Measurements from ENCODE around the gene ZNF462.

Gene ZNF462

DNA sequence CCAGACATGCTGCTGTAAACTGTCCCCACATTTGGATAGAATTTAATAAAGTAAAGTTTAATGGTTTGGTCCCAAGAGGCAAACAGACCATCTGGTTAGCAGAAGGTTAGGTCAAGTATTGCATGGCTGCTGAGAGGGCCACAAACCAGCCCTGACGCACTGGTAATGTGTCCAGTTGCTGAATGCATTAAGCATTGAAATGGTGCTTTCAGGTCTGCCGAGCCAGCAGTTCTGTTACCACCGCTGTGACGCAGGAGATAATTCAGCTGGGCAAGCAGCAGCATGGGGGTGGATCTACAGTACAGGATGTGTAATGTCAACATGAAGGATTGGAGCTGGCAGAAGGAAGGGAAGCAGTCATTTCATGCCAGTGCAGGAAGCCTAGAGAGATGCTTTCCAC, 16.0 kb downstream of the ZNF462 start:
- peak overlapping the region; percentile 17 for H3K27ac ChIP-seq (ENCODE audit: low read length)
- H3K27me3 ChIP-seq (ENCODE audit: control insufficient read depth, insufficient read depth, low read length), result no peaks in the 10 kb centered on the region
- H3K4me1 ChIP-seq (ENCODE audit: control insufficient read depth, low read depth, low read length), result peaks cover 76% of the 10 kb centered on the region
- no peak overlapping the region for H3K9ac ChIP-seq (ENCODE audit: low read length)
- peak overlapping the region; percentile 49 for H3K4me3 ChIP-seq (ENCODE audit: low read length)
- no peaks in the 10 kb centered on the region for H3K9me3 ChIP-seq (ENCODE audit: control insufficient read depth, low read depth, low read length)
- H3K36me3 ChIP-seq (ENCODE audit: control insufficient read depth, low read depth, low read length), result peaks cover 2% of the 10 kb centered on the region

DNA sequence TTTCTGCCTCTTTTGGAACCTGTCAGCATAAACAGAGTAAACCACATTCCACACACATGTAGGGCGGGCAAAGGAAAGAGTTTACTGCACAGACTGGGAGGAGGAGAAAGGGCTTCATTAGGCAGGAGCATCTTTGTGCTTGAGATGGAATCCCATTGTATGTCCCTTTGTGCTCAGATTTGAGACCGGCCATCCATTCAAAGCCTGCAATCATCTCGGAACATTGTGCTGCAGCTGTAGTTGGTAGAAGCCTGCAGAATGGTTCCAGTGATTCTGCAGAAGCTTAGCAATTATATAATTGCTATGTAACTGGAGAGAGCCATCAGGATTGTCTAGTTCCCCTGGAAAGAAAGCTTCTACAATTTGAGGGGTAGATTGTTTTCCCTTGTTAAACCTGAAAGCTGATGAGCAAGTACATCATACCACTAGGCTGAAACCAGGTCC, 16.5 kb downstream of the ZNF462 start:
- H3K27ac ChIP-seq (ENCODE audit: low read length), result no peak overlapping the region
- peak overlapping the region; percentile 1 for H3K4me3 ChIP-seq (ENCODE audit: low read length)
- H3K9me3 ChIP-seq (ENCODE audit: control insufficient read depth, low read depth, low read length), result no peaks in the 10 kb centered on the region
- H3K27me3 ChIP-seq (ENCODE audit: control insufficient read depth, insufficient read depth, low read length), result no peaks in the 10 kb centered on the region
- peaks cover 1% of the 10 kb centered on the region for H3K36me3 ChIP-seq (ENCODE audit: control insufficient read depth, low read depth, low read length)
- H3K9ac ChIP-seq (ENCODE audit: low read length), result no peak overlapping the region
- H3K4me1 ChIP-seq (ENCODE audit: control insufficient read depth, low read depth, low read length), result peaks cover 75% of the 10 kb centered on the region

DNA sequence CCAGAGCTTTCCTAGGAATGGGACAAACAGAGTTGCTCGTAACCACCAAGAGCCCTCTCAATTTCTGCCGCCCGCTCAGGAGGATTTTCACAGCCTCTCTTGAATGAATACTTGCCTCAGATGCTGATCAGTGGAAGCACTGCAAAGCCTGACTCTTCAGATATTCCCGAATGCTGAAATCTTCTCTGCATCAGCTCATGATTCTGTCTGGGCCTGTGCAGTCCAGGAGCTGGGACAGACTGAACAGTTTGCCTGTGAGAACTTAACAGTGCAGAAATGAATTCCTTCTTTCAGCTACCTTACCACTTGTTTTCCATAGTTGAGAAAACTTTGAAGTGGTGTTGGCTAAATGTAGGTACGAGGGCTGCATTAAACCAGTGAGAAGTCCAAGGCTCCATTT, 17.1 kb downstream of the ZNF462 start:
- H3K9ac ChIP-seq (ENCODE audit: low read length), result no peak overlapping the region
- no peak overlapping the region for H3K27ac ChIP-seq (ENCODE audit: low read length)
- H3K27me3 ChIP-seq (ENCODE audit: control insufficient read depth, insufficient read depth, low read length), result no peaks in the 10 kb centered on the region
- peaks cover 68% of the 10 kb centered on the region for H3K4me1 ChIP-seq (ENCODE audit: control insufficient read depth, low read depth, low read length)
- no peak overlapping the region for H3K4me3 ChIP-seq (ENCODE audit: low read length)
- H3K36me3 ChIP-seq (ENCODE audit: control insufficient read depth, low read depth, low read length), result no peaks in the 10 kb centered on the region
- no peaks in the 10 kb centered on the region for H3K9me3 ChIP-seq (ENCODE audit: control insufficient read depth, low read depth, low read length)

- no peaks in the 10 kb centered on the region for H3K27me3 ChIP-seq (ENCODE audit: control insufficient read depth, insufficient read depth, low read length)
- no peak overlapping the region for H3K4me3 ChIP-seq (ENCODE audit: low read length)
- no peak overlapping the region for H3K27ac ChIP-seq (ENCODE audit: low read length)
- H3K9me3 ChIP-seq (ENCODE audit: control insufficient read depth, low read depth, low read length), result no peaks in the 10 kb centered on the region
- peaks cover 61% of the 10 kb centered on the region for H3K4me1 ChIP-seq (ENCODE audit: control insufficient read depth, low read depth, low read length)
- H3K9ac ChIP-seq (ENCODE audit: low read length), result no peak overlapping the region
- no peaks in the 10 kb centered on the region for H3K36me3 ChIP-seq (ENCODE audit: control insufficient read depth, low read depth, low read length)
Measured at GRCh38 chr9:106880863-106881262, 17.9 kb downstream of the ZNF462 start.

GRCh38 chr9:106883030-106883429, 20.1 kb downstream of the ZNF462 start:
- Histone ChIP-seq H3K27me3 (ENCODE audit: control insufficient read depth, insufficient read depth, low read length) (no peaks in the 10 kb centered on the region), H3K9ac (ENCODE audit: low read length) (no peak overlapping the region), H3K4me3 (ENCODE audit: low read length) (no peak overlapping the region), H3K27ac (ENCODE audit: low read length) (no peak overlapping the region), H3K9me3 (ENCODE audit: control insufficient read depth, low read depth, low read length) (no peaks in the 10 kb centered on the region), H3K4me1 (ENCODE audit: control insufficient read depth, low read depth, low read length) (peaks cover 45% of the 10 kb centered on the region), H3K36me3 (ENCODE audit: control insufficient read depth, low read depth, low read length) (no peaks in the 10 kb centered on the region)

DNA sequence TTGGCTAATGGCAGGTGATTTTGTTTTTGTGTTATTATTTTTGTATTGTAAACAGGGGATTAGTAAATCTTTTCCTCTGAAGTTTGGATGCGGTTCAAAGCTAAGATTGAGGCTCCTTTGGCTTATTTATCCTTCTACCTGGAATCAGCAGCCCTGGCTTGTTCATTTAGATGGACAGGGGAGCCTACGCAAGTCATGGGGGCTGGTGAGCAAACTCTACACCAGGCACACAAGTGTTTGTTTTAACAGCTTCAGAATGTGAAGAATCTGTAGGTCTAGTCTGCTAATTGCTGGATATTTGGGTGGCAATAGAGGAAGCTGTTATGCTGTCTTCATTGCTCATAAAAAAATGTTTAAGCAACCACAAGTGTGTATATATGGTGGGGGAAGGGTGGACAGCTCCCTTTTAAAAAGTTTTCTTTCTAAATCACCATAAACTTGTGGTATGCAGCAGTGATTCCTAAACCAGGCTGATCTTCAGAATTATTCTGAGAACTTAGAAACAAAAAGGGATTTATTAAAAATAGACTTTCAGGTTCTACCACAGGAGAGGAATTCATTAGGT, 20.7 kb downstream of the ZNF462 start:
- Histone ChIP-seq H3K27ac (ENCODE audit: low read length) (no peak overlapping the region), H3K9me3 (ENCODE audit: control insufficient read depth, low read depth, low read length) (no peaks in the 10 kb centered on the region), H3K9ac (ENCODE audit: low read length) (no peak overlapping the region), H3K4me3 (ENCODE audit: low read length) (peak overlapping the region; percentile 9), H3K27me3 (ENCODE audit: control insufficient read depth, insufficient read depth, low read length) (no peaks in the 10 kb centered on the region), H3K4me1 (ENCODE audit: control insufficient read depth, low read depth, low read length) (peaks cover 43% of the 10 kb centered on the region), H3K36me3 (ENCODE audit: control insufficient read depth, low read depth, low read length) (no peaks in the 10 kb centered on the region)

GRCh38 chr9:106885451-106885850, 22.5 kb downstream of the ZNF462 start:
- H3K27ac ChIP-seq (ENCODE audit: low read length), result no peak overlapping the region
- no peak overlapping the region for H3K4me3 ChIP-seq (ENCODE audit: low read length)
- no peaks in the 10 kb centered on the region for H3K27me3 ChIP-seq (ENCODE audit: control insufficient read depth, insufficient read depth, low read length)
- peaks cover 46% of the 10 kb centered on the region for H3K4me1 ChIP-seq (ENCODE audit: control insufficient read depth, low read depth, low read length)
- H3K9ac ChIP-seq (ENCODE audit: low read length), result no peak overlapping the region
- H3K36me3 ChIP-seq (ENCODE audit: control insufficient read depth, low read depth, low read length), result no peaks in the 10 kb centered on the region
- no peaks in the 10 kb centered on the region for H3K9me3 ChIP-seq (ENCODE audit: control insufficient read depth, low read depth, low read length)

DNA sequence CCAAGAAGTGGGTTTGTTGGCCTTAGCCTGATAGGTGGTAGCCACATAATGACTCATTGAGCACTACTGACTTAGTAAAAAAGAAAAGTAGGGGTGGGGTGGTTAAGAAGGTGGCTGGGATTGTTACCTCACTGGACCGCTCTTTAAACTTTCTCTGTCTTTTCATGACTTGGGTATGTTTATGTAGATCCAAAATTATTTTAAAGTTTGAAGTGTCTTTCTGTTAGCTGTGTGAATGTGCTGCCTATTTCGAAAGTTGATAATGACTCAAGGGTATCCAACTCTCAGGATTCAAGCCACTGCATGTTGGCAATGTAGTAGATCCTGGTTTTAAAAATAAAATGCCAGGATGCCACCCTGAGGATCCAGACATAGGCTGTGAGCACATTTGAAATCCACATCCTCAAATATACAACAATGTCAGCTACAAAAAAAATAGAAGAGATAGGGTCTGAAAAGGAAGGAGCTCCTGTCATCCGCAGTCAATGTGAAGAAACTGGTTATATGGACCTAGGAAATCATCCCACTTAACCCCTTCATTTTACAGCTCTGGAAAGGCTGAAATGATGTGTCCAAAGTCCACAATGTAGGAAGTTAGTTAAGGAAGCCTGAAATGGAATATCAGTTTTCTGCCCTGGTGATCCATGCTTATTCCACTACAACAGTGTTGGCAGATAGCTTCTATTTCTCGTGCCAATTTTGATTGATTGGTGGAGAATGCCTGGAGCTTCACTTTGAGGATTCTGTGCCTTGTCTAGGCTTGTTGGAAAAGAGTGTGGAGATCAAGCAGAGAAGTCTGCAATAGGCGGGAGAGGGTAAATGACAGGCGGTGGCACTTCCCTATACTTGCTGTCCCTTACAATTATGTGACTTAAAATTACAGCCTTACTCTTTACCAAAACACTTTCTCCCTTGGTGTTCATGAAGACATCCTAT, 23.4 kb downstream of the ZNF462 start:
- no peaks in the 10 kb centered on the region for H3K27me3 ChIP-seq (ENCODE audit: control insufficient read depth, insufficient read depth, low read length)
- no peak overlapping the region for H3K9ac ChIP-seq (ENCODE audit: low read length)
- H3K4me1 ChIP-seq (ENCODE audit: control insufficient read depth, low read depth, low read length), result peaks cover 52% of the 10 kb centered on the region
- H3K36me3 ChIP-seq (ENCODE audit: control insufficient read depth, low read depth, low read length), result no peaks in the 10 kb centered on the region
- H3K9me3 ChIP-seq (ENCODE audit: control insufficient read depth, low read depth, low read length), result no peaks in the 10 kb centered on the region
- no peak overlapping the region for H3K27ac ChIP-seq (ENCODE audit: low read length)
- H3K4me3 ChIP-seq (ENCODE audit: low read length), result no peak overlapping the region

GRCh38 chr9:106887066-106887465, 24.1 kb downstream of the ZNF462 start:
- peaks cover 59% of the 10 kb centered on the region for H3K4me1 ChIP-seq (ENCODE audit: control insufficient read depth, low read depth, low read length)
- H3K36me3 ChIP-seq (ENCODE audit: control insufficient read depth, low read depth, low read length), result no peaks in the 10 kb centered on the region
- no peaks in the 10 kb centered on the region for H3K9me3 ChIP-seq (ENCODE audit: control insufficient read depth, low read depth, low read length)
- H3K27ac ChIP-seq (ENCODE audit: low read length), result no peak overlapping the region
- no peaks in the 10 kb centered on the region for H3K27me3 ChIP-seq (ENCODE audit: control insufficient read depth, insufficient read depth, low read length)
- H3K4me3 ChIP-seq (ENCODE audit: low read length), result no peak overlapping the region
- no peak overlapping the region for H3K9ac ChIP-seq (ENCODE audit: low read length)

DNA sequence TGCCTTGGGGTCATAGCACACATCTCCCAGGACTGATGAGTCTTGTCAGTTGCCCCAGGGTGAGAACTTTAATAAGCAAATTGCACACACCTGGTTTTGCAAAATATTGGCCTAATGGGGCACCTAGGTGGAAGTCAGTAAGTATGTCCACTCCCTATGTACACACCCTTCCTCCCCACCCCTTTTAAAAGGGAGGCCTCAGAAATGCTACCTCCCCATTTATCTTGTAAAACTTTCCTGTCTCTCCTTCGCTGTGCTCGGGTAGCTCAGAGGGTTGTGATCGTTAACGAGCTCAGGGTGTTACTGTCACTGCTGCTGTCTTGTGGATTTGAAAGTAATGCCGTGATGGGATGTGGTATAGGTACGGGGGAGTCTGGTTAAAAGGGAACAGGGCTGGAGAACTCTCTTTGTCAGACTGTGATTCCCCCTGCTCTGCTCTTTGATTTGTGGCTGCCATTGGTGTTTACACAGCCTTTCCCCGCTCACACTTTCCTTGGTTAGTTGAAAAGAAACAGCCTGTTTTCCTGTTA, 26.2 kb downstream of the ZNF462 start:
- Histone ChIP-seq H3K4me3 (ENCODE audit: low read length) (peak overlapping the region; percentile 3), H3K27ac (ENCODE audit: low read length) (no peak overlapping the region)

DNA sequence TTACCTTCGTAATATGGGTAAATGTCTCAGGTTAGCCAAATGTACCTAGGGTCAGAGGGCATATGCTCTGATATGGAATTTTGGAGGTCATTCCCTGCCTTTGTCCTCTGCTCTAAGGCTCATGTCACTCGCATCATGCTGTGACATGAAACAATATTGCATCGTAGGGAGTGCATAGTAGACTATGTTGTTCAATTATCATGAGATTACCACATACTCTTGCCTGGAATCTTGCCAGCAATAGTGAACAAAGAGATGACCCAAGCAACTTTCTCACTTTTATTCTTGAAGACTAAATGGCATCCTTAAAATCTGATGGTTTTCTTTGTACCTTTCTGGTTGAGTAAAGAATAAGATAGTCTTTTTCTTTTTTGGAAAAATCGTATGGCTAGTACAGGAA, 27.6 kb downstream of the ZNF462 start:
- H3K4me3 ChIP-seq (ENCODE audit: low read length), result no peak overlapping the region
- no peaks in the 10 kb centered on the region for H3K36me3 ChIP-seq (ENCODE audit: control insufficient read depth, low read depth, low read length)
- H3K9me3 ChIP-seq (ENCODE audit: control insufficient read depth, low read depth, low read length), result no peaks in the 10 kb centered on the region
- no peak overlapping the region for H3K9ac ChIP-seq (ENCODE audit: low read length)
- peak overlapping the region; percentile 16 for H3K27ac ChIP-seq (ENCODE audit: low read length)
- H3K27me3 ChIP-seq (ENCODE audit: control insufficient read depth, insufficient read depth, low read length), result no peaks in the 10 kb centered on the region
- H3K4me1 ChIP-seq (ENCODE audit: control insufficient read depth, low read depth, low read length), result peaks cover 57% of the 10 kb centered on the region

More for the DNA sequence above, 26.2 kb downstream of the ZNF462 start:
- Histone ChIP-seq H3K27me3 (ENCODE audit: control insufficient read depth, insufficient read depth, low read length) (no peaks in the 10 kb centered on the region), H3K9me3 (ENCODE audit: control insufficient read depth, low read depth, low read length) (no peaks in the 10 kb centered on the region), H3K4me1 (ENCODE audit: control insufficient read depth, low read depth, low read length) (peaks cover 59% of the 10 kb centered on the region), H3K9ac (ENCODE audit: low read length) (no peak overlapping the region), H3K36me3 (ENCODE audit: control insufficient read depth, low read depth, low read length) (no peaks in the 10 kb centered on the region)
